Trophoblast cell (in vitro differentiated cells and primary cell): Measurements from ENCODE around the gene ISLR.

Source experiments
- DNase-seq, 2 donors: peaks; one replicate each; pipeline ENCODE4 v3.0.0-alpha.2; 2016
- H2AFZ ChIP-seq: 2 replicates; pipeline ENCODE4 v1.6.1; 2013; ENCODE audit warnings: low read length, moderate library complexity, mild to moderate bottlenecking; ENCODE audit not compliant: insufficient read depth, poor library complexity
- H2AK5ac ChIP-seq: 2 replicates; pipeline ENCODE4 v1.6.1; 2013; ENCODE audit warnings: mild to moderate bottlenecking, low read length
- H2BK120ac ChIP-seq: 2 replicates; pipeline ENCODE4 v1.6.1; 2013; ENCODE audit warnings: low read length, mild to moderate bottlenecking, moderate library complexity; ENCODE audit not compliant: insufficient read depth, poor library complexity
- H2BK12ac ChIP-seq: 2 replicates; pipeline ENCODE4 v1.6.1; 2013; ENCODE audit warnings: mild to moderate bottlenecking, low read length, moderate library complexity
- H2BK5ac ChIP-seq: 2 replicates; pipeline ENCODE4 v1.6.1; 2013; ENCODE audit warnings: low read length, low read depth, moderate library complexity, mild to moderate bottlenecking; ENCODE audit not compliant: poor library complexity
- H3K14ac ChIP-seq: 2 replicates; pipeline ENCODE4 v1.6.1; 2013; ENCODE audit warnings: mild to moderate bottlenecking, low read length
- H3K18ac ChIP-seq: 2 replicates; pipeline ENCODE4 v1.6.1; 2013; ENCODE audit warnings: mild to moderate bottlenecking, low read length
- H3K23ac ChIP-seq: 2 replicates; pipeline ENCODE4 v1.6.1; 2013; ENCODE audit warnings: low read length
- H3K27ac ChIP-seq: 2 replicates; pipeline ENCODE4 v1.5.1; 2013; ENCODE audit warnings: low read depth, mild to moderate bottlenecking, inconsistent platforms, low read length, moderate library complexity
- H3K27me3 ChIP-seq: 2 replicates; pipeline ENCODE4 v1.6.1; 2013; ENCODE audit warnings: inconsistent platforms, mild to moderate bottlenecking, low read length, moderate library complexity; ENCODE audit not compliant: insufficient read depth
- H3K36me3 ChIP-seq, 2 experiments: 1 replicate in 1 of 2; 2 replicates in 1 of 2; pipeline ENCODE4 v1.6.1; 2013; ENCODE audit warnings: low read length in 2 of 2, mild to moderate bottlenecking in 2 of 2, moderate library complexity in 1 of 2; ENCODE audit not compliant: insufficient read depth in 2 of 2, control insufficient read depth in 1 of 2
- H3K4ac ChIP-seq: 2 replicates; pipeline ENCODE4 v1.6.1; 2013; ENCODE audit warnings: low read depth, mild to moderate bottlenecking, low read length, moderate library complexity
- H3K4me1 ChIP-seq, 2 experiments: 1 replicate in 1 of 2; 2 replicates in 1 of 2; pipeline ENCODE4 v1.6.1; 2013; ENCODE audit warnings: low read length in 2 of 2, mild to moderate bottlenecking in 2 of 2, moderate library complexity in 1 of 2; ENCODE audit not compliant: insufficient read depth in 2 of 2, control insufficient read depth in 1 of 2
- H3K4me2 ChIP-seq: 2 replicates; pipeline ENCODE4 v1.6.1; 2013; ENCODE audit warnings: inconsistent platforms, mild to moderate bottlenecking, low read length, moderate library complexity
- H3K4me3 ChIP-seq: 2 replicates; pipeline ENCODE4 v1.5.1; 2013; ENCODE audit warnings: mild to moderate bottlenecking, low read depth, low read length, inconsistent platforms
- H3K79me1 ChIP-seq: one replicate; pipeline ENCODE4 v1.6.1; 2013; ENCODE audit warnings: low read length
- H3K79me2 ChIP-seq: 2 replicates; pipeline ENCODE4 v1.6.1; 2013; ENCODE audit warnings: low read length, mild to moderate bottlenecking; ENCODE audit not compliant: control insufficient read depth, insufficient read depth, poor library complexity
- H3K9ac ChIP-seq: 2 replicates; pipeline ENCODE4 v1.6.1; 2013; ENCODE audit warnings: mild to moderate bottlenecking, low read length
- H3K9me3 ChIP-seq: 2 replicates; pipeline ENCODE4 v1.6.1; 2013; ENCODE audit warnings: low read depth, mild to moderate bottlenecking, control low read depth, inconsistent platforms, low read length; ENCODE audit not compliant: insufficient read depth
- H4K12ac ChIP-seq: 2 replicates; pipeline ENCODE4 v1.6.1; 2013; ENCODE audit warnings: low read depth, mild to moderate bottlenecking, low read length, moderate library complexity
- H4K8ac ChIP-seq: 2 replicates; pipeline ENCODE4 v1.6.1; 2013; ENCODE audit warnings: low read depth, mild to moderate bottlenecking, low read length, moderate library complexity
- H4K91ac ChIP-seq: one replicate; pipeline ENCODE4 v1.6.1; 2013; ENCODE audit warnings: low read depth, mild to moderate bottlenecking, low read length, moderate library complexity
- WGBS: extraction: QIAGEN DNeasy Blood & Tissue Kit; methylation state at CpG from one replicate; pipeline ENCODE4 v1.1.7; 2013; ENCODE audit warnings: missing lambda C conversion rate; ENCODE audit not compliant: insufficient read length, insufficient coverage; ENCODE audit errors: extremely low coverage; 5-methylcytosine and 5-hydroxymethylcytosine counted together

The ISLR gene

DNA sequence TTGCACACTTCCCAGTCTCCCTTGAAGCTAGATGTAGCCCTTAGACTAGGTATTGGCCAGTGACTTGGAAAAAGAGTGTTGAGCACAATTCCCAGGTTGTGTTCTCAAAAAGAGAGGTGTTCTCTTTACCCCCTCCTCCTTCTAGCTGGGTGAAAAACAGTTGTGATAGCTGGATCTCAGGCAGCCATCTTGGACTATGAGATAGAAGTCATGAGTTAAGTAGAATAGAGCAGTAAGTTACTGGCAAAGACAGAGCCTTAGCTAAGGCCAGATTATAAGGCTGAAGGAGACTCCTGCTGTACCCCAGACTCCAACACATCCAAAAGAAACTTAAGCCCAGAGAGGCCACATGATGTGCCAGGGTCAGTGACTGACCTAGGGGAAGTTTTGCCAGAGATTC lies 37.2 kb downstream of the ISLR start:
- H2BK120ac ChIP-seq, result no peak overlapping the region
- no peak overlapping the region for H2BK12ac ChIP-seq
- H3K14ac ChIP-seq, result no peak overlapping the region
- H3K9me3 ChIP-seq, result peaks cover 3% of the 10 kb centered on the region
- H3K79me1 ChIP-seq, result no peaks in the 10 kb centered on the region
- H3K23ac ChIP-seq, result no peak overlapping the region
- H3K4me1 ChIP-seq, result peaks cover 12 to 18% of the 10 kb centered on the region in 2 experiments
- no peak overlapping the region for H3K27ac ChIP-seq
- H2AFZ ChIP-seq, result no peak overlapping the region
- no peak overlapping the region for H4K8ac ChIP-seq
- no peak overlapping the region for H3K4ac ChIP-seq
- H2BK5ac ChIP-seq, result no peak overlapping the region
- no peak overlapping the region for H3K18ac ChIP-seq
- no peaks in the 10 kb centered on the region for H3K27me3 ChIP-seq
- H3K36me3 ChIP-seq, result no peaks in the 10 kb centered on the region
- H4K91ac ChIP-seq, result no peak overlapping the region
- no peak overlapping the region for H4K12ac ChIP-seq
- DNase-seq, result no peak
- no peaks in the 10 kb centered on the region for H3K79me2 ChIP-seq
- H3K9ac ChIP-seq, result no peak overlapping the region
- no peak overlapping the region for H2AK5ac ChIP-seq
- H3K4me2 ChIP-seq, result no peak overlapping the region
- H3K4me3 ChIP-seq, result no peak overlapping the region

DNA sequence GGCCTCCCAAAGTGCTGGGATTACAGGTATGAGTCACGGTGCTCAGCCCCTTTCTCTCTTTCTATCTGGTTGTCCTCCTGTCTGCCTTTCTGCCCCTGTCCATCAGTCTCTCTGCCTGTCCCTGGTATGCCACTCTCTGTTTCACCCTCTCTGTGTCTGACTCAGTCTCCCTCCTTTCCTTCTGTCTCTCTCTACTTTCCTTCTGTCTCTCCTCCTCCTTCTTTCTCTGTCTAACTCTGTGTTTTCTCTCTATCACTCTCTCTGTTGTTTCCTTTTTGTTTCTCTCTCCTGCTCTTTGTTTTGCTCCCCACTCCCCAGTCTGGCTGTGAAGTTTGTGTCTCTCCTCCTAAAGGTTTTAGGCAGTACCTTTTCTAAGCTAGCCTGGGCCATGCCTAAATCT lies 38.1 kb downstream of the ISLR start:
- Histone ChIP-seq H3K4me3 (no peak overlapping the region), H2AFZ (no peak overlapping the region), H3K4me2 (no peak overlapping the region), H3K79me1 (no peaks in the 10 kb centered on the region), H3K79me2 (no peaks in the 10 kb centered on the region), H4K91ac (no peak overlapping the region), H3K36me3 (no peaks in the 10 kb centered on the region), H2BK5ac (no peak overlapping the region), H3K4me1 (peaks cover 12 to 18% of the 10 kb centered on the region in 2 experiments), H3K18ac (no peak overlapping the region), H3K27me3 (no peaks in the 10 kb centered on the region), H4K12ac (no peak overlapping the region), H3K27ac (no peak overlapping the region), H3K9me3 (peaks cover 3% of the 10 kb centered on the region), H2BK120ac (no peak overlapping the region), H2BK12ac (no peak overlapping the region), H3K9ac (no peak overlapping the region), H3K4ac (no peak overlapping the region), H3K14ac (no peak overlapping the region), H2AK5ac (no peak overlapping the region), H3K23ac (no peak overlapping the region), H4K8ac (no peak overlapping the region)
- DNase-seq, result no peak
- WGBS, result no CpG with 5 or more reads among the region's 1 CpG

DNA sequence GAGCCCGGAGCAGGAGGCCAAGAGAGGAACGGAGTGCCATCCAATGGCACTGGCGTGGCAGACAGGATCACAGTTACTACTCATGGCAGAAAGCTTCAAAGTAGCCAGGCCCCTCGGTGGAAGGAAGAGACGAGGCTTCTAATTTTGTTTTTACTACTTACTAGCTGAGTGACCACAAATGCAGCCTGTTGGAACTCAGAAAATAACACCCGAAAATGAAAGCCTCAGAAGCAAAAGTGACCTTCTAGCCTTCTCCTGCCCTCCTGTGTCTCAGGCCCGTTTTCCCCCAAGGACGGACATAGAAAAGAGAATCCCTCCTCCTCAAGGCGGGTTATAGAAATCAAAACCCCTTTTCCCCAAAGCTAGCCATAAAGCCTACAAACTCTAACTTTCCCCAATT lies 39.0 kb downstream of the ISLR start:
- Histone ChIP-seq H2BK5ac (no peak overlapping the region), H3K4me3 (no peak overlapping the region)

DNA sequence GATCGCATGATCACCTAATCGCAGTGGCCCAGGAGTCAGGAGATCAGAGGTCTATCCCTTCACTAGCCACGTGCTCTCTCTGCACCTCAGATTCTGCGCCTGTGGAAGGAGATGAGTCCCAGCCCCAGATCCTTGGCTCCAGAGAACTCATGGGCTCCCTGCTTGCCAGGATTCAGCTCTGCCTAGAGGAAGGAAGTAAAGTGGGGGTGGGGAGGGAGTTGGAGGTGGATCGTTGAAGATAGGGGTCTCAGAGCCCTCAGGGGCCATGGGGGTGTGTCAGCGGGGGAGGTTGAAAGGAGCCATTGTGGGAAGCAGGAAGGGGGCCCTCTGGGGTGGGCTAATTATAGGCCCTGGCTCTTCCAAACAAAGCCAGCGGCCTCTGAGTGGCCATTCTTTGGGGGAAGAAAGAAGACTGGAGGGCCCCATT lies 40.4 kb downstream of the ISLR start:
- Histone ChIP-seq H3K4me2 (no peak overlapping the region), H3K27me3 (no peaks in the 10 kb centered on the region), H3K4ac (no peak overlapping the region), H2AK5ac (no peak overlapping the region), H3K23ac (no peak overlapping the region), H3K4me3 (no peak overlapping the region), H3K36me3 (no peaks in the 10 kb centered on the region), H2BK12ac (no peak overlapping the region), H2BK5ac (no peak overlapping the region), H3K79me2 (no peaks in the 10 kb centered on the region), H3K27ac (no peak overlapping the region), H4K12ac (no peak overlapping the region), H4K8ac (no peak overlapping the region), H2BK120ac (no peak overlapping the region), H3K18ac (no peak overlapping the region), H3K79me1 (no peaks in the 10 kb centered on the region), H4K91ac (no peak overlapping the region), H3K4me1 (peaks cover 7 to 10% of the 10 kb centered on the region in 2 experiments), H3K9ac (no peak overlapping the region), H2AFZ (no peak overlapping the region), H3K9me3 (no peaks in the 10 kb centered on the region), H3K14ac (no peak overlapping the region)
- DNase-seq, result no peak
- WGBS, result no CpG with 5 or more reads among the region's 7 CpGs

More for the DNA sequence above, 39.0 kb downstream of the ISLR start:
- Histone ChIP-seq H3K36me3 (no peaks in the 10 kb centered on the region), H3K9ac (no peak overlapping the region), H3K79me2 (no peaks in the 10 kb centered on the region), H3K4me2 (no peak overlapping the region), H3K9me3 (peaks cover 3% of the 10 kb centered on the region), H2BK120ac (no peak overlapping the region), H2BK12ac (no peak overlapping the region), H3K4ac (no peak overlapping the region), H4K8ac (no peak overlapping the region), H4K91ac (no peak overlapping the region), H3K27ac (no peak overlapping the region), H2AK5ac (no peak overlapping the region), H3K79me1 (no peaks in the 10 kb centered on the region), H3K27me3 (no peaks in the 10 kb centered on the region), H3K18ac (no peak overlapping the region), H3K14ac (no peak overlapping the region), H4K12ac (no peak overlapping the region), H3K4me1 (peaks cover 12 to 18% of the 10 kb centered on the region in 2 experiments), H2AFZ (no peak overlapping the region), H3K23ac (no peak overlapping the region)
- WGBS, result no CpG with 5 or more reads among the region's 9 CpGs
- DNase-seq, result no peak
